ENCODE measurements around the gene PKMYT1. TPM values are rescaled to one million over a fixed set of nuclear protein-coding genes. Genes with fewer than 3 reads are reported as not detected.

Gene PKMYT1
- total RNA-seq, 2 donors from 2014 or later, result 88.5 to 101 TPM

- peak within 1 kb of the TSS; percentile 20 for H3K9ac ChIP-seq (ENCODE audit: extremely low read depth, low read length, poor library complexity, severe bottlenecking)
- WGBS, 2 experiments (ENCODE audit: insufficient coverage in 1 of 2, insufficient read length in 1 of 2), result 0 to 2% methylated on average over 31 to 60 of the region's 60 CpGs
- no peaks in the 10 kb centered on the region for H3K9me3 ChIP-seq (ENCODE audit: control insufficient read depth, low read length)
- Mint-ChIP-seq H3K27ac (peak within 1 kb of the TSS; percentile 46), H3K4me3 (peak within 1 kb of the TSS; percentile 68), H3K36me3 (ENCODE audit: low read depth) (peaks cover 4% of the 10 kb centered on the region), H3K9me3 (no peaks in the 10 kb centered on the region), H3K4me1 (peaks cover 2% of the 10 kb centered on the region), H3K27me3 (ENCODE audit: insufficient read depth) (peaks cover 53% of the 10 kb centered on the region)
- TF ChIP-seq CTCF (conservative IDR thresholded peaks at IDR 0.05), result peak; percentile 61
- DNase-seq, result peak; percentile 93
- H3K27ac ChIP-seq (ENCODE audit: low read depth, low read length), result no peak within 1 kb of the TSS
- H3K27me3 ChIP-seq (ENCODE audit: control insufficient read depth, insufficient read depth, low read length, poor library complexity, severe bottlenecking), result peaks cover 4% of the 10 kb centered on the region
- H3K4me3 ChIP-seq (ENCODE audit: low read length), result peak within 1 kb of the TSS; percentile 88
- H3K4me1 ChIP-seq (ENCODE audit: control insufficient read depth, insufficient read depth, low read length), result peaks cover 5% of the 10 kb centered on the region
- H3K36me3 ChIP-seq (ENCODE audit: control insufficient read depth, insufficient read depth, low read length), result no peaks in the 10 kb centered on the region
These were observed 16.3 kb downstream of the PKMYT1 start, which contains the start of gene KREMEN2 for GRCh38 chr16:2963723-2964474. Gene KREMEN2, plus strand, starts transcription at chr16:2964275. Its CDS starts 246 bp downstream, at chr16:2964521.

- Histone ChIP-seq H3K4me1 (ENCODE audit: control insufficient read depth, insufficient read depth, low read length) (no peaks in the 10 kb centered on the region), H3K27ac (ENCODE audit: low read depth, low read length) (no peak overlapping the region), H3K4me3 (ENCODE audit: low read length) (peak overlapping the region; percentile 88), H3K9ac (ENCODE audit: extremely low read depth, low read length, poor library complexity, severe bottlenecking) (no peak overlapping the region), H3K9me3 (ENCODE audit: control insufficient read depth, low read length) (no peaks in the 10 kb centered on the region), H3K36me3 (ENCODE audit: control insufficient read depth, insufficient read depth, low read length) (no peaks in the 10 kb centered on the region), H3K27me3 (ENCODE audit: control insufficient read depth, insufficient read depth, low read length, poor library complexity, severe bottlenecking) (peaks cover 4% of the 10 kb centered on the region)
- TF ChIP-seq CTCF (conservative IDR thresholded peaks at IDR 0.05), result no peak
- Mint-ChIP-seq H3K4me3 (peak overlapping the region; percentile 68), H3K27ac (no peak overlapping the region), H3K9me3 (no peaks in the 10 kb centered on the region), H3K36me3 (ENCODE audit: low read depth) (peaks cover 2% of the 10 kb centered on the region), H3K4me1 (peaks cover 2% of the 10 kb centered on the region), H3K27me3 (ENCODE audit: insufficient read depth) (peaks cover 46% of the 10 kb centered on the region)
- peak; percentile 69 for DNase-seq
- 3 to 21% methylated on average over 6 to 35 of the region's 40 CpGs for WGBS, 2 experiments (ENCODE audit: insufficient coverage in 1 of 2, insufficient read length in 1 of 2)
These were observed 17.0 kb downstream of the PKMYT1 start for GRCh38 chr16:2963074-2963722.

GRCh38 chr16:2962334-2963073 lies 17.7 kb downstream of the PKMYT1 start:
- Mint-ChIP-seq H3K27me3 (ENCODE audit: insufficient read depth) (peaks cover 40% of the 10 kb centered on the region), H3K4me3 (peak overlapping the region; percentile 37), H3K27ac (no peak overlapping the region), H3K4me1 (peaks cover 2% of the 10 kb centered on the region), H3K9me3 (no peaks in the 10 kb centered on the region), H3K36me3 (ENCODE audit: low read depth) (no peaks in the 10 kb centered on the region)
- H3K9me3 ChIP-seq (ENCODE audit: control insufficient read depth, low read length), result no peaks in the 10 kb centered on the region
- H3K4me3 ChIP-seq (ENCODE audit: low read length), result no peak overlapping the region
- TF ChIP-seq CTCF (conservative IDR thresholded peaks at IDR 0.05), result no peak
- DNase-seq, result peak; percentile 65
- peaks cover 4% of the 10 kb centered on the region for H3K27me3 ChIP-seq (ENCODE audit: control insufficient read depth, insufficient read depth, low read length, poor library complexity, severe bottlenecking)
- 58 to 76% methylated on average over 11 to 28 of the region's 28 CpGs for WGBS, 2 experiments (ENCODE audit: insufficient coverage in 1 of 2, insufficient read length in 1 of 2)
- H3K9ac ChIP-seq (ENCODE audit: extremely low read depth, low read length, poor library complexity, severe bottlenecking), result no peak overlapping the region
- H3K4me1 ChIP-seq (ENCODE audit: control insufficient read depth, insufficient read depth, low read length), result no peaks in the 10 kb centered on the region
- no peak overlapping the region for H3K27ac ChIP-seq (ENCODE audit: low read depth, low read length)
- H3K36me3 ChIP-seq (ENCODE audit: control insufficient read depth, insufficient read depth, low read length), result no peaks in the 10 kb centered on the region
